T-cell (primary cell): ENCODE results near the gene PCK2. TPM values are rescaled to one million over a fixed set of nuclear protein-coding genes. Genes with fewer than 3 reads are reported as not detected.

Source experiments
- ATAC-seq, 4 experiments: fragments of 200-7000 bp in 3 of 4; fragments of 150-1000 bp in 1 of 4; cut with Tn5 transposase; replicated peaks in 1 of 4; 1 replicate in 3 of 4; 2 replicates in 1 of 4; pipeline ENCODE4 v1.10.0; 2021; ENCODE audit warnings: moderate library complexity in 3 of 4, mild to moderate bottlenecking in 2 of 4, moderate number of reproducible peaks in 1 of 4
- CTCF ChIA-PET, 2 donors: fragments of 300-600 bp; sonication (Branson Sonifier 250); formaldehyde crosslinking; loops; one replicate each; lab custom pipeline; 2022; ENCODE audit warnings: antibody characterized with exemption in 2 of 2; lab: Charles Lee
- POLR2A ChIA-PET, 2 donors: fragments of 300-600 bp; sonication (Branson Sonifier 250); formaldehyde crosslinking; loops; one replicate each; lab custom pipeline; 2022; ENCODE audit warnings: antibody characterized with exemption in 2 of 2; lab: Charles Lee
- DNase-seq, 35 experiments: peaks; one replicate each; pipeline versions ENCODE4 v3.0.0 to v3.0.0-alpha.2; 2013 to 2023
- H3K27ac ChIP-seq: one replicate; pipeline ENCODE4 v1.5.1; 2013; ENCODE audit warnings: low read length
- H3K27me3 ChIP-seq, 2 experiments: replicated peaks in 1 of 2; 1 replicate in 1 of 2; 2 replicates in 1 of 2; pipeline versions ENCODE4 v1.6.1 to v1.7.0; 2013; ENCODE audit warnings: low read length in 1 of 2, mixed read lengths in 1 of 2; ENCODE audit not compliant: control insufficient read depth in 2 of 2, insufficient read depth in 2 of 2; ENCODE audit errors: extremely low read depth in 1 of 2
- H3K36me3 ChIP-seq, 2 donors: 1 replicate in 1 of 2; 2 replicates in 1 of 2; pipeline versions ENCODE4 v1.6.1 to v1.7.0; 2013; ENCODE audit warnings: low read length in 1 of 2; ENCODE audit not compliant: control insufficient read depth in 2 of 2, insufficient read depth in 1 of 2; ENCODE audit errors: extremely low read depth in 1 of 2
- H3K4me1 ChIP-seq, 2 experiments: 1 replicate in 1 of 2; 2 replicates in 1 of 2; pipeline versions ENCODE4 v1.6.1 to v1.7.0; 2013; ENCODE audit warnings: low read length in 2 of 2, mixed read lengths in 1 of 2; ENCODE audit not compliant: insufficient read depth in 2 of 2, control insufficient read depth in 1 of 2; ENCODE audit errors: extremely low read depth in 1 of 2
- H3K4me3 ChIP-seq, 2 donors: 1 replicate in 1 of 2; 2 replicates in 1 of 2; pipeline versions ENCODE4 v1.5.1 to v1.7.0; 2013; ENCODE audit warnings: mild to moderate bottlenecking in 2 of 2, low read length in 1 of 2, moderate library complexity in 1 of 2; ENCODE audit not compliant: control insufficient read depth in 1 of 2; ENCODE audit errors: extremely low read depth in 1 of 2
- H3K9me3 ChIP-seq: 2 replicates; pipeline ENCODE4 v1.7.0; 2013
- H3K27ac Mint-ChIP-seq, 2 donors: one replicate each; pipeline ENCODE4 v1.8.0; 2020 to 2021; ENCODE audit warnings: mild to moderate bottlenecking in 2 of 2, mixed read lengths in 2 of 2
- H3K27me3 Mint-ChIP-seq, 2 donors: one replicate each; pipeline ENCODE4 v1.8.0; 2021 to 2022; ENCODE audit warnings: mixed read lengths in 2 of 2
- H3K36me3 Mint-ChIP-seq: one replicate; pipeline ENCODE4 v1.8.0; 2021; ENCODE audit warnings: mixed read lengths
- H3K4me1 Mint-ChIP-seq, 3 donors: one replicate each; pipeline ENCODE4 v1.8.0; 2020 to 2022; ENCODE audit warnings: mixed read lengths in 3 of 3, mild to moderate bottlenecking in 1 of 3
- H3K4me3 Mint-ChIP-seq, 3 donors: one replicate each; pipeline ENCODE4 v1.8.0; 2020 to 2022; ENCODE audit warnings: mild to moderate bottlenecking in 3 of 3, mixed read lengths in 3 of 3, moderate library complexity in 3 of 3
- H3K9me3 Mint-ChIP-seq, 3 donors: one replicate each; pipeline ENCODE4 v1.8.0; 2020 to 2022; ENCODE audit warnings: mixed read lengths in 3 of 3
- WGBS: methylation state at CpG from one replicate; pipeline ENCODE4 v1.1.5; 2013; ENCODE audit warnings: missing lambda C conversion rate; ENCODE audit not compliant: insufficient coverage; 5-methylcytosine and 5-hydroxymethylcytosine counted together
- total RNA-seq, 35 experiments: library from RNA in 6 of 35; stranded (reverse) in 6 of 35; fragments of 120-200 nt in 1 of 35; gene quantifications; one replicate each; pipeline versions ENCODE4 v1.2.1 to v1.2.4 and lab custom pipeline; 2013 to 2026

PCK2 gene
- total RNA-seq, 5 donors from 2014 or later (not counting 1 experiment from before 2014, with no cell fraction given): 11.8 to 35.5 (median 29.4) TPM

DNA sequence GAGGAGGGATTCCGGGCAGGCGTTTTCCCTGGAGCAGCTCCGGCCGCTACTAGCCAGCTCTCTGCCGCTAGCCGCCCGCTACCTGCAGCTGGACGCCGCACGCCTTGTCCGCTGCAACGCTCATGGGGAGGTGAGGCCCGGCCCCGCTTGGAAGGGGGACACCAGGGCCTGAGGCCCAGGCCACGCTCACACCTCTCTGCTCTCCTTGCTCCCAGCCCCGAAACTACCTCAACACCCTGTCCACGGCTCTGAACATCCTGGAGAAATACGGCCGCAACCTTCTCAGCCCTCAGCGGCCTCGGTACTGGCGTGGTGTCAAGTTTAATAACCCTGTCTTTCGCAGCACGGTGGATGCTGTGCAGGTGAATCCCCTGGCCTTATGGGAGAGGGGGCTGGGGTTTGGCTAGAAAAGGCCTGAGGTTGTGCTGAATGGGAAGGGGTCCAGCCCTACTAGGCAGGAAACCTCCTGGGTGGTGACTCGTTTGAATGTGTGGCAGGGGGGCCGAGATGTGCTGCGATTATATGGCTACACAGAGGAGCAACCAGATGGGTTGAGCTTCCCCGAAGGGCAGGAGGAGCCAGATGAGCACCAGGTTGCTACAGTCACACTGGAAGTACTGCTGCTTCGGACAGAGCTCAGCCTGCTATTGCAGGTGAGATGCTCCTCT lies 53.8 kb downstream of the PCK2 start:
- WGBS: 6% methylated on average over 18 of the region's 29 CpGs
- POLR2A ChIA-PET: interaction anchor here (0.8 to 3.0 kb wide), 3 partner anchors 11 to 33 kb away, joined by 3 to 23 read pairs (median 3); partner anchors contain the start of genes DCAF11 (in 1 of the 2) and NRL (in 1 of the 2)
- DNase-seq: peak in 1 of 35 experiments; percentile 23

DNA sequence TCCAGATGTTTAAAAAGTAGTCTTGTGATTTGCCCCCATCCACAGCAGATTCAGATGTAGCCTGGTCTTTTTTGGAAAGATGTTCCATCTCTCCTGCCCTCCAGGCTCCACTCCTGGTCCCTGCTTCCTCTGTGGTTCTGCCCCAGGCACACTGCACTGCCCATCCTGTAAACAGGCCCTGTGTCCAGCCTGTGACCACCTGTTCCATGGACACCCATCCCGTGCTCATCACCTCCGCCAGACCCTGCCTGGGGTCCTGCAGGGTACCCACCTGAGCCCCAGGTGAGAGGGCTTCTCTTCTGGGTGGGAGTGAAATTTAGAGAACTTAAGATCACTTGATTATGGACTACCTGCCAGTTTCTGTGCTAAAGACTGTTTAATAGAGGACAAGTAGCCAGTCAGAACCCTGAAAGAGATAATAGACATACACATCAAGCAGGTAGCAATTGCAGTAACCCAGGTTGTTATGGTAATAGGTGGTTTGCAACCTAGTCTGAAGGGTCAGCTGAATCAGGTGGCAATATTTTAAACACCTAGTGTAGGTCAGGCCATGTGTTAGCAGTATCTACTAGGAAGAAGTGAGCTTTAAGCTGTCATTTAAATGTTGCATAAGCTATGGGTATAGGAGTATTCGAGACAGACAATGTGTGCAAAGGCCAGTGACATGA lies 55.3 kb downstream of the PCK2 start:
- Mint-ChIP-seq H3K27ac (peak overlapping the region in 1 of 2 donors; percentile 73), H3K36me3 (peaks cover 28% of the 10 kb centered on the region), H3K27me3 (no peaks in the 10 kb centered on the region), H3K4me1 (peaks cover 45 to 53% (median 51%) of the 10 kb centered on the region in 3 donors), H3K9me3 (no peaks in the 10 kb centered on the region), H3K4me3 (peak overlapping the region; percentile 96 to 99 (median 97))
- H3K36me3 ChIP-seq: peaks cover 18 to 53% of the 10 kb centered on the region in 2 donors
- H3K4me1 ChIP-seq: peaks cover 16 to 50% of the 10 kb centered on the region in 2 experiments
- no peaks in the 10 kb centered on the region for H3K27me3 ChIP-seq
- POLR2A ChIA-PET: no interaction called here
- no peak overlapping the region for H3K4me3 ChIP-seq
- WGBS: 100% methylated on average over 1 of the region's 3 CpGs
- H3K9me3 ChIP-seq: no peaks in the 10 kb centered on the region
- ATAC-seq: no peak
- CTCF ChIA-PET: interaction anchor here in 1 of 2 donors (1.0 to 1.4 kb wide), 2 partner anchors 11 to 36 kb away, joined by 3 read pairs; no protein-coding TSS in a partner anchor
- DNase-seq: no peak
- no peak overlapping the region for H3K27ac ChIP-seq

More for the DNA sequence above, 53.8 kb downstream of the PCK2 start:
- CTCF ChIA-PET: interaction anchor here (0.8 to 2.7 kb wide), 7 partner anchors 11 to 94 kb away, joined by 3 to 30 read pairs (median 3); partner anchors contain the start of genes IRF9 (in 2 of the 2), PSME1 (in 1 of the 2) and TINF2 (in 1 of the 2)
- H3K9me3 Mint-ChIP-seq: no peaks in the 10 kb centered on the region
- peak overlapping the region; percentile 26 for H3K27ac ChIP-seq
- no peaks in the 10 kb centered on the region for H3K27me3 ChIP-seq
- H3K4me1 Mint-ChIP-seq: peaks cover 57 to 65% (median 63%) of the 10 kb centered on the region in 3 donors
- H3K27me3 Mint-ChIP-seq: no peaks in the 10 kb centered on the region
- H3K36me3 ChIP-seq: peaks cover 20 to 64% of the 10 kb centered on the region in 2 donors
- peak overlapping the region; percentile 69 to 91 for H3K4me3 ChIP-seq
- peaks cover 16 to 56% of the 10 kb centered on the region in 2 experiments for H3K4me1 ChIP-seq
- H3K9me3 ChIP-seq: no peaks in the 10 kb centered on the region
- H3K36me3 Mint-ChIP-seq: peaks cover 40% of the 10 kb centered on the region
- H3K27ac Mint-ChIP-seq: peak overlapping the region; percentile 76 to 83
- no peak for ATAC-seq
- peak overlapping the region; percentile 96 to 99 (median 97) for H3K4me3 Mint-ChIP-seq

DNA sequence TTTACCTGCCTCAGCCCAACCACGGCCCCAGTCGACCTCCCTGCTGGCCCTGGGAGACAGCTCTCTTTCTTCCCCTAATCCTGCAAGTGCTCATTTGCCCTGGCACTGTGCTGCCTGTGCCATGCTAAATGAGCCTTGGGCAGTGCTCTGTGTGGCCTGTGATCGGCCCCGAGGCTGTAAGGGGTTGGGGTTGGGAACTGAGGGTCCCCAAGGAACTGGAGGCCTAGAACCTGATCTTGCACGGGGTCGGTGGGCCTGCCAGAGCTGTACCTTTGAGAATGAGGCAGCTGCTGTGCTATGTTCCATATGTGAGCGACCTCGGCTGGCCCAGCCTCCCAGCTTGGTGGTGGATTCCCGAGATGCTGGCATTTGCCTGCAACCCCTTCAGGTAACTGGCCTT lies 56.0 kb downstream of the PCK2 start:
- peaks cover 35% of the 10 kb centered on the region for H3K36me3 Mint-ChIP-seq
- H3K36me3 ChIP-seq: peaks cover 18 to 53% of the 10 kb centered on the region in 2 donors
- no peak for ATAC-seq

DNA sequence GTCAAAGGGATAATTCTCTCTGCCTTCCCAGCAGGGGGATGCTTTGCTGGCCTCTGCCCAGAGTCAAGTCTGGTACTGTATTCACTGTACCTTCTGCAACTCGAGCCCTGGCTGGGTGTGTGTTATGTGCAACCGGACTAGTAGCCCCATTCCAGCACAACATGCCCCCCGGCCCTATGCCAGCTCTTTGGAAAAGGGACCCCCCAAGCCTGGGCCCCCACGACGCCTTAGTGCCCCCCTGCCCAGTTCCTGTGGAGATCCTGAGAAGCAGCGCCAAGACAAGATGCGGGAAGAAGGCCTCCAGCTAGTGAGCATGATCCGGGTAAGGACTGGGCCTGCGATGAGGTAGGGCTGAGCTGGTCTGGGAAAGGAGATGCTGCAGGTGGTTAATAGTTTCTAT lies 56.5 kb downstream of the PCK2 start:
- Mint-ChIP-seq H3K27me3 (no peaks in the 10 kb centered on the region), H3K36me3 (peaks cover 35% of the 10 kb centered on the region), H3K4me1 (peaks cover 35 to 42% (median 40%) of the 10 kb centered on the region in 3 donors), H3K9me3 (no peaks in the 10 kb centered on the region), H3K4me3 (no peak overlapping the region), H3K27ac (peak overlapping the region; percentile 44 to 83)
- no peak for ATAC-seq
- Histone ChIP-seq H3K9me3 (no peaks in the 10 kb centered on the region), H3K27ac (no peak overlapping the region), H3K4me1 (peaks cover 12 to 41% of the 10 kb centered on the region in 2 experiments), H3K4me3 (no peak overlapping the region), H3K27me3 (no peaks in the 10 kb centered on the region), H3K36me3 (peaks cover 21 to 56% of the 10 kb centered on the region in 2 donors)
- CTCF ChIA-PET: interaction anchor here (0.9 to 1.4 kb wide), 2 partner anchors 10 to 42 kb away, joined by 3 read pairs; no protein-coding TSS in a partner anchor
- DNase-seq: no peak
- POLR2A ChIA-PET: interaction anchor here in 1 of 2 donors (0.7 kb wide), 1 partner anchor 327 kb away, joined by 3 read pairs; no protein-coding TSS in a partner anchor
- 99% methylated on average over 6 of the region's 9 CpGs for WGBS

More for the DNA sequence above, 56.0 kb downstream of the PCK2 start:
- peak overlapping the region in 1 of 2 donors; percentile 73 for H3K27ac Mint-ChIP-seq
- H3K27me3 ChIP-seq: no peaks in the 10 kb centered on the region
- no peak for DNase-seq
- ChIA-PET POLR2A (interaction anchor here in 1 of 2 donors (0.7 kb wide), 1 partner anchor 328 kb away, joined by 3 read pairs; no protein-coding TSS in a partner anchor), CTCF (interaction anchor here in 1 of 2 donors (1.4 kb wide), 1 partner anchor 10 kb away, joined by 3 read pairs; no protein-coding TSS in a partner anchor)
- no peaks in the 10 kb centered on the region for H3K27me3 Mint-ChIP-seq
- peaks cover 16 to 47% of the 10 kb centered on the region in 2 experiments for H3K4me1 ChIP-seq
- H3K4me3 Mint-ChIP-seq: no peak overlapping the region
- no peaks in the 10 kb centered on the region for H3K9me3 Mint-ChIP-seq
- no peak overlapping the region for H3K27ac ChIP-seq
- H3K9me3 ChIP-seq: no peaks in the 10 kb centered on the region
- over 99% methylated on average over 7 of the region's 9 CpGs for WGBS
- peaks cover 40 to 47% (median 45%) of the 10 kb centered on the region in 3 donors for H3K4me1 Mint-ChIP-seq
- no peak overlapping the region for H3K4me3 ChIP-seq

DNA sequence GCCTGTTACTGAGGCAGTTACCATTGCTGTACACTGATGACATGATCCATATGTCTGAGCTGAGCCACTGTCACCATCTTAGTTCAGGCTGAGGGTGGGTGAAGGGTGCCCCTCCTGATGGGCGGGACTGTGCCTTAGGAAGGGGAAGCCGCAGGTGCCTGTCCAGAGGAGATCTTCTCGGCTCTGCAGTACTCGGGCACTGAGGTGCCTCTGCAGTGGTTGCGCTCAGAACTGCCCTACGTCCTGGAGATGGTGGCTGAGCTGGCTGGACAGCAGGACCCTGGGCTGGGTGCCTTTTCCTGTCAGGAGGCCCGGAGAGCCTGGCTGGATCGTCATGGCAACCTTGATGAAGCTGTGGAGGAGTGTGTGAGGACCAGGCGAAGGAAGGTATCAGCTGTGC lies 56.9 kb downstream of the PCK2 start:
- Mint-ChIP-seq H3K27me3 (no peaks in the 10 kb centered on the region), H3K27ac (peak overlapping the region in 1 of 2 donors; percentile 39), H3K9me3 (no peaks in the 10 kb centered on the region), H3K36me3 (peaks cover 39% of the 10 kb centered on the region), H3K4me1 (peaks cover 31 to 37% (median 35%) of the 10 kb centered on the region in 3 donors), H3K4me3 (no peak overlapping the region)
- ChIA-PET CTCF (interaction anchor here (0.8 to 0.9 kb wide), 2 partner anchors 9 to 43 kb away, joined by 3 read pairs; no protein-coding TSS in a partner anchor), POLR2A (no interaction called here)
- no peak overlapping the region for H3K4me3 ChIP-seq
- no peaks in the 10 kb centered on the region for H3K27me3 ChIP-seq
- H3K4me1 ChIP-seq: peaks cover 8 to 37% of the 10 kb centered on the region in 2 experiments
- H3K27ac ChIP-seq: no peak overlapping the region
- WGBS: 100% methylated on average over 5 of the region's 9 CpGs
- DNase-seq: no peak
- no peaks in the 10 kb centered on the region for H3K9me3 ChIP-seq
- H3K36me3 ChIP-seq: peaks cover 22 to 60% of the 10 kb centered on the region in 2 donors
- ATAC-seq: no peak
